ENCODE measurements around the gene SSBP2.

DNA sequence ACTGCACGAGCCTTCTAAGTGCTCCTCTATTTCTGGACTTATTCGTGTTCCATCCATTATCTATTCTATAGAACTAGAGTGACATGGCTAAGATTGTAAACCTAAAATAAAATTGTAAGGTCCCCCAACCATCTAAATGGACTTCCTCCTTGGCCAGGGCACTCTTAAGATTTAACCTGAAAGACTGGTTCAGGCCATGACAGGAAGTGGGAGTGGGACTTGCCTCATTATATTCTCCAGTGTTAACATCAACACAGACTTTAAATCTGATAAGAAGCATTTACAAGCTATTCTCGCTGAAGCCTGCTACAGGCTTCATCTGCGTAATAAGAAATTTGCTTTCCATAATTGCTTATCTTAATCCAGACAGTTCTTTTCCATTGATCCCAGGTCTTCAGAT, 117.0 kb downstream of the SSBP2 start:
- TF ChIP-seq, protein P1, sequence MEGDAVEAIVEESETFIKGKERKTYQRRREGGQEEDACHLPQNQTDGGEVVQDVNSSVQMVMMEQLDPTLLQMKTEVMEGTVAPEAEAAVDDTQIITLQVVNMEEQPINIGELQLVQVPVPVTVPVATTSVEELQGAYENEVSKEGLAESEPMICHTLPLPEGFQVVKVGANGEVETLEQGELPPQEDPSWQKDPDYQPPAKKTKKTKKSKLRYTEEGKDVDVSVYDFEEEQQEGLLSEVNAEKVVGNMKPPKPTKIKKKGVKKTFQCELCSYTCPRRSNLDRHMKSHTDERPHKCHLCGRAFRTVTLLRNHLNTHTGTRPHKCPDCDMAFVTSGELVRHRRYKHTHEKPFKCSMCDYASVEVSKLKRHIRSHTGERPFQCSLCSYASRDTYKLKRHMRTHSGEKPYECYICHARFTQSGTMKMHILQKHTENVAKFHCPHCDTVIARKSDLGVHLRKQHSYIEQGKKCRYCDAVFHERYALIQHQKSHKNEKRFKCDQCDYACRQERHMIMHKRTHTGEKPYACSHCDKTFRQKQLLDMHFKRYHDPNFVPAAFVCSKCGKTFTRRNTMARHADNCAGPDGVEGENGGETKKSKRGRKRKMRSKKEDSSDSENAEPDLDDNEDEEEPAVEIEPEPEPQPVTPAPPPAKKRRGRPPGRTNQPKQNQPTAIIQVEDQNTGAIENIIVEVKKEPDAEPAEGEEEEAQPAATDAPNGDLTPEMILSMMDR (IDR thresholded peaks at IDR 0.05) = no peak
- no peak for TF ChIP-seq POLR2A (IDR thresholded peaks at IDR 0.05)

Measured in stomach (tissue), 4 donors.